SK-N-SH (cell line): ENCODE results near the gene TOX4. TPM values are rescaled to one million over a fixed set of nuclear protein-coding genes. Genes with fewer than 3 reads are reported as not detected.

Experiments
- CTCF ChIA-PET: fragments of 300-600, 350-600 bp; formaldehyde crosslinking; extraction: SDS; loops from one replicate; lab custom pipeline; 2021; lab: Yijun Ruan, JAX
- POLR2A ChIA-PET: fragments of 350-600 bp; sonication (Branson Sonifier 250); formaldehyde crosslinking; extraction: SDS; loops from one replicate; lab custom pipeline; 2020; ENCODE audit warnings: antibody characterized with exemption, inconsistent platforms; lab: Yijun Ruan, JAX
- DNase-seq: peaks from one replicate; pipeline ENCODE4 v3.0.0; 2012
- H2AFZ ChIP-seq: fragments of 200-600 bp; sonication (generic); 2 replicates; pipeline ENCODE4 v1.8.1; 2016; ENCODE audit warnings: antibody characterized with exemption, mild to moderate bottlenecking, low read depth
- H3F3A ChIP-seq: fragments of 200-600 bp; sonication (generic); replicated peaks from 2 replicates; pipeline ENCODE3; 2016; ENCODE audit warnings: antibody characterized with exemption, mild to moderate bottlenecking; ENCODE audit not compliant: insufficient read depth
- H3K27ac ChIP-seq, 2 experiments: fragments of 200-500 bp in 1 of 2; fragments of 200-600 bp in 1 of 2; sonication (Bioruptor generic) in 1 of 2; sonication (generic), shearing (Covaris generic) in 1 of 2; 2 replicates each; pipeline versions ENCODE4 v1.5.1 to v1.6.1; 2014 to 2016; ENCODE audit warnings: low read depth in 2 of 2, inconsistent platforms in 1 of 2, low read length in 1 of 2, mild to moderate bottlenecking in 1 of 2, mixed read lengths in 1 of 2
- H3K27me3 ChIP-seq: fragments of 200-600 bp; sonication (generic), shearing (Covaris generic); 2 replicates; pipeline ENCODE4 v1.6.1; 2016; ENCODE audit warnings: mixed run types; ENCODE audit not compliant: insufficient read depth
- H3K36me3 ChIP-seq, 2 experiments: fragments of 200-500 bp in 1 of 2; fragments of 200-600 bp in 1 of 2; sonication (Bioruptor generic) in 1 of 2; sonication (generic) in 1 of 2; replicated peaks in 1 of 2; 2 replicates each; pipeline versions ENCODE3 to v1.5.1; 2014 to 2016; ENCODE audit warnings: low read length in 1 of 2, mild to moderate bottlenecking in 1 of 2; ENCODE audit not compliant: insufficient read depth in 2 of 2, control insufficient read depth in 1 of 2
- H3K4me1 ChIP-seq, 2 experiments: fragments of 200-500 bp in 1 of 2; fragments of 200-600 bp in 1 of 2; sonication (Bioruptor generic) in 1 of 2; sonication (generic), shearing (Covaris generic) in 1 of 2; 2 replicates each; pipeline versions ENCODE4 v1.5.1 to v1.6.1; 2014 to 2016; ENCODE audit warnings: low read depth in 1 of 2, low read length in 1 of 2, mixed run types in 1 of 2; ENCODE audit not compliant: insufficient read depth in 2 of 2, control insufficient read depth in 1 of 2
- H3K4me2 ChIP-seq: fragments of 200-600 bp; sonication (generic), shearing (Covaris generic); 2 replicates; pipeline ENCODE4 v1.6.1; 2017; ENCODE audit warnings: mixed run types
- H3K4me3 ChIP-seq, 2 experiments: fragments of 200-500 bp in 1 of 2; fragments of 200-600 bp in 1 of 2; sonication (Bioruptor generic) in 1 of 2; sonication (generic), shearing (Covaris generic) in 1 of 2; 2 replicates each; pipeline versions ENCODE4 v1.5.1 to v1.8.1; 2014 to 2016; ENCODE audit warnings: low read depth in 2 of 2, inconsistent platforms in 1 of 2, low read length in 1 of 2, mild to moderate bottlenecking in 1 of 2, mixed read lengths in 1 of 2, moderate library complexity in 1 of 2
- H3K79me2 ChIP-seq: fragments of 200-600 bp; sonication (generic); 2 replicates; pipeline ENCODE4 v1.8.1; 2017; ENCODE audit warnings: mild to moderate bottlenecking; ENCODE audit not compliant: insufficient read depth
- H3K9ac ChIP-seq: fragments of 200-600 bp; sonication (generic); 2 replicates; pipeline ENCODE4 v1.6.1; 2017; ENCODE audit warnings: mixed run types
- H3K9me2 ChIP-seq: fragments of 200-600 bp; sonication (generic); 2 replicates; pipeline ENCODE4 v1.6.1; 2017; ENCODE audit warnings: mixed run types
- H3K9me3 ChIP-seq: fragments of 200-600 bp; sonication (generic); 2 replicates; pipeline ENCODE4 v1.6.1; 2017; ENCODE audit warnings: mixed run types, mild to moderate bottlenecking, moderate library complexity
- H4K20me1 ChIP-seq: fragments of 200-600 bp; sonication (generic); 2 replicates; pipeline ENCODE4 v1.6.1; 2017; ENCODE audit warnings: mild to moderate bottlenecking, mixed run types; ENCODE audit not compliant: insufficient read depth
- CHD2 ChIP-seq: fragments of 150-350 bp; IDR thresholded peaks from 2 replicates; pipeline ENCODE4 v1.6.1; 2018; ENCODE audit warnings: low read length; ENCODE audit not compliant: partially characterized antibody
- ELF1 ChIP-seq: IDR thresholded peaks from 2 replicates; pipeline ENCODE4 v1.4.0; 2012
- EP300 ChIP-seq, 2 experiments: IDR thresholded peaks; 2 replicates each; pipeline versions ENCODE4 v1.4.0 to v1.6.1; 2012; ENCODE audit warnings: borderline replicate concordance in 1 of 2, low read depth in 1 of 2, low read length in 1 of 2
- EZH2phosphoT487 ChIP-seq: fragments of 200-600 bp; sonication (generic); IDR thresholded peaks from 2 replicates; pipeline ENCODE4 v1.6.1; 2017; ENCODE audit warnings: low read depth, mixed run types, mild to moderate bottlenecking, antibody characterized with exemption, moderate library complexity, borderline replicate concordance
- FOSL2 ChIP-seq: IDR thresholded peaks from 2 replicates; pipeline ENCODE4 v1.4.0; 2012; ENCODE audit warnings: low read depth, mild to moderate bottlenecking, moderate library complexity, borderline replicate concordance
- FOXJ3 ChIP-seq: sonication (generic); formaldehyde crosslinking; IDR thresholded peaks from 2 replicates; pipeline ENCODE4 v1.5.1; 2020; ENCODE audit warnings: mild to moderate bottlenecking, missing genetic modification reagents
- GABPA ChIP-seq: IDR thresholded peaks from 2 replicates; pipeline ENCODE4 v1.4.0; 2012; ENCODE audit warnings: low read depth, mild to moderate bottlenecking
- JUND ChIP-seq: IDR thresholded peaks from 2 replicates; pipeline ENCODE4 v1.4.0; 2012
- MXI1 ChIP-seq: IDR thresholded peaks from 2 replicates; pipeline ENCODE4 v1.6.1; 2012; ENCODE audit warnings: mild to moderate bottlenecking, low read depth, low read length, improper control_type of control experiment
- NFIC ChIP-seq: IDR thresholded peaks from 2 replicates; pipeline ENCODE4 v1.4.0; 2012; ENCODE audit warnings: borderline replicate concordance
- RFX5 ChIP-seq: IDR thresholded peaks from 2 replicates; pipeline ENCODE4 v1.6.1; 2012; ENCODE audit warnings: mild to moderate bottlenecking, improper control_type of control experiment, low read length
- TAF1 ChIP-seq: IDR thresholded peaks from 2 replicates; pipeline ENCODE4 v1.6.1; 2012; ENCODE audit warnings: low read depth, mild to moderate bottlenecking, low read length, moderate library complexity, borderline replicate concordance
- TCF12 ChIP-seq: IDR thresholded peaks from 2 replicates; pipeline ENCODE4 v1.4.0; 2012
- TEAD4 ChIP-seq: IDR thresholded peaks from 2 replicates; pipeline ENCODE4 v1.4.0; 2012; ENCODE audit warnings: mild to moderate bottlenecking, borderline replicate concordance; ENCODE audit not compliant: insufficient read depth
- YY1 ChIP-seq: IDR thresholded peaks from 2 replicates; pipeline ENCODE4 v1.4.0; 2012; ENCODE audit warnings: low read depth, mild to moderate bottlenecking
- WGBS: methylation state at CpG from one replicate; pipeline ENCODE4 v1.1.6; 2017; ENCODE audit warnings: low lambda C conversion rate; 5-methylcytosine and 5-hydroxymethylcytosine counted together
- polyA plus RNA-seq, 3 experiments: library from polyadenylated mRNA; depleted of rRNA; stranded (reverse); fragments of >200 nt; gene quantifications; 2 replicates each; pipeline ENCODE4 v1.2.3, GENCODE V29; 2012
- TF ChIP-seq, protein P1 (sequence below): IDR thresholded peaks from 2 replicates; pipeline ENCODE4; 2012
- TF ChIP-seq, protein P2 (sequence below): IDR thresholded peaks from 2 replicates; pipeline ENCODE4 v1.4.0; 2012; ENCODE audit warnings: low read depth, borderline replicate concordance
- TF ChIP-seq, protein P3 (sequence below): fragments of 150-350 bp; IDR thresholded peaks from 2 replicates; pipeline ENCODE4 v1.6.1; 2017; ENCODE audit warnings: antibody characterized with exemption, low read length, low read depth, borderline replicate concordance
- TF ChIP-seq, protein P4 (sequence below): fragments of 200-600 bp; sonication (generic); IDR thresholded peaks from 2 replicates; pipeline ENCODE4 v1.6.1; 2017; ENCODE audit warnings: antibody characterized with exemption, mild to moderate bottlenecking, moderate library complexity
- TF ChIP-seq, protein P5 (sequence below): fragments of 150-350 bp; IDR thresholded peaks from 2 replicates; pipeline ENCODE4 v1.6.1; 2016; ENCODE audit warnings: mild to moderate bottlenecking, low read depth, low read length

The TOX4 gene
- polyA plus RNA-seq, 1 of the 3 experiments (the other 2 are of a cell fraction), result 52.3 TPM

DNA sequence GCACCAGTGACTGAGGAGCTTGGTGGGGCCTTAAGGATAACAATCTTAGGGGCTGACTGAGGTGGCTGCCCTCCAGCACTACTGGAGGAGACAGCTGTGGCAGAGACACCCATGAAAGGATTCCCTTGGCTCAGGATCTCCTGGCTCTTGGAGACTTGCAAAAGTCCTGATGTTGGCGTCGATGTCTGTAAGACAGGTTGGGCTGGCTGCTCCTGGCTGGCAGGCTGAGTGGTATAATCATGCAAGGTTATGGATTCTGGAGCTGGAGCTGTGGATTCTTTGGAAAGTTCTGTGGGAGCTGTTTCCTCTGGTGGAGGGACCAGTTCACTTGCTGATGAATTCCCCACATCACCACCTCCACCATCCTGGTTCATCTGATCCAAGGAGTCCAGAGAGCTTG lies 45.9 kb upstream of the TOX4 start:
- H3K4me1 ChIP-seq, result peaks cover 0 to 4% of the 10 kb centered on the region in 2 experiments; a peak in 2 of 4 replicates
- peaks cover 31 to 68% of the 10 kb centered on the region in 2 experiments for H3K36me3 ChIP-seq
- H3K4me2 ChIP-seq, result no peak overlapping the region
- no peak overlapping the region for H3K27ac ChIP-seq
- TF ChIP-seq, protein P1, sequence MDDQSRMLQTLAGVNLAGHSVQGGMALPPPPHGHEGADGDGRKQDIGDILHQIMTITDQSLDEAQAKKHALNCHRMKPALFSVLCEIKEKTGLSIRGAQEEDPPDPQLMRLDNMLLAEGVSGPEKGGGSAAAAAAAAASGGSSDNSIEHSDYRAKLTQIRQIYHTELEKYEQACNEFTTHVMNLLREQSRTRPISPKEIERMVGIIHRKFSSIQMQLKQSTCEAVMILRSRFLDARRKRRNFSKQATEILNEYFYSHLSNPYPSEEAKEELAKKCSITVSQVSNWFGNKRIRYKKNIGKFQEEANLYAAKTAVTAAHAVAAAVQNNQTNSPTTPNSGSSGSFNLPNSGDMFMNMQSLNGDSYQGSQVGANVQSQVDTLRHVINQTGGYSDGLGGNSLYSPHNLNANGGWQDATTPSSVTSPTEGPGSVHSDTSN, result no peak
- TF ChIP-seq, protein P2, sequence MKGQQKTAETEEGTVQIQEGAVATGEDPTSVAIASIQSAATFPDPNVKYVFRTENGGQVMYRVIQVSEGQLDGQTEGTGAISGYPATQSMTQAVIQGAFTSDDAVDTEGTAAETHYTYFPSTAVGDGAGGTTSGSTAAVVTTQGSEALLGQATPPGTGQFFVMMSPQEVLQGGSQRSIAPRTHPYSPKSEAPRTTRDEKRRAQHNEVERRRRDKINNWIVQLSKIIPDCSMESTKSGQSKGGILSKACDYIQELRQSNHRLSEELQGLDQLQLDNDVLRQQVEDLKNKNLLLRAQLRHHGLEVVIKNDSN, result no peak
- TF ChIP-seq ELF1 (no peak), JUND (no peak), FOSL2 (no peak), EZH2phosphoT487 (no peak), NFIC (no peak), YY1 (no peak), CHD2 (no peak), EP300 (IDR thresholded peaks at IDR 0.05; ENCODE audit: borderline replicate concordance in 1 of 2, low read depth in 1 of 2, low read length in 1 of 2) (no peak), RFX5 (no peak), TAF1 (no peak), TCF12 (no peak), TEAD4 (no peak), GABPA (no peak), MXI1 (no peak), FOXJ3 (CRISPR knock-in tag) (no peak)
- TF ChIP-seq, protein P3, sequence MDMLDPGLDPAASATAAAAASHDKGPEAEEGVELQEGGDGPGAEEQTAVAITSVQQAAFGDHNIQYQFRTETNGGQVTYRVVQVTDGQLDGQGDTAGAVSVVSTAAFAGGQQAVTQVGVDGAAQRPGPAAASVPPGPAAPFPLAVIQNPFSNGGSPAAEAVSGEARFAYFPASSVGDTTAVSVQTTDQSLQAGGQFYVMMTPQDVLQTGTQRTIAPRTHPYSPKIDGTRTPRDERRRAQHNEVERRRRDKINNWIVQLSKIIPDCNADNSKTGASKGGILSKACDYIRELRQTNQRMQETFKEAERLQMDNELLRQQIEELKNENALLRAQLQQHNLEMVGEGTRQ, result no peak
- TF ChIP-seq, protein P4, sequence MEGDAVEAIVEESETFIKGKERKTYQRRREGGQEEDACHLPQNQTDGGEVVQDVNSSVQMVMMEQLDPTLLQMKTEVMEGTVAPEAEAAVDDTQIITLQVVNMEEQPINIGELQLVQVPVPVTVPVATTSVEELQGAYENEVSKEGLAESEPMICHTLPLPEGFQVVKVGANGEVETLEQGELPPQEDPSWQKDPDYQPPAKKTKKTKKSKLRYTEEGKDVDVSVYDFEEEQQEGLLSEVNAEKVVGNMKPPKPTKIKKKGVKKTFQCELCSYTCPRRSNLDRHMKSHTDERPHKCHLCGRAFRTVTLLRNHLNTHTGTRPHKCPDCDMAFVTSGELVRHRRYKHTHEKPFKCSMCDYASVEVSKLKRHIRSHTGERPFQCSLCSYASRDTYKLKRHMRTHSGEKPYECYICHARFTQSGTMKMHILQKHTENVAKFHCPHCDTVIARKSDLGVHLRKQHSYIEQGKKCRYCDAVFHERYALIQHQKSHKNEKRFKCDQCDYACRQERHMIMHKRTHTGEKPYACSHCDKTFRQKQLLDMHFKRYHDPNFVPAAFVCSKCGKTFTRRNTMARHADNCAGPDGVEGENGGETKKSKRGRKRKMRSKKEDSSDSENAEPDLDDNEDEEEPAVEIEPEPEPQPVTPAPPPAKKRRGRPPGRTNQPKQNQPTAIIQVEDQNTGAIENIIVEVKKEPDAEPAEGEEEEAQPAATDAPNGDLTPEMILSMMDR, result no peak
- TF ChIP-seq, protein P5, sequence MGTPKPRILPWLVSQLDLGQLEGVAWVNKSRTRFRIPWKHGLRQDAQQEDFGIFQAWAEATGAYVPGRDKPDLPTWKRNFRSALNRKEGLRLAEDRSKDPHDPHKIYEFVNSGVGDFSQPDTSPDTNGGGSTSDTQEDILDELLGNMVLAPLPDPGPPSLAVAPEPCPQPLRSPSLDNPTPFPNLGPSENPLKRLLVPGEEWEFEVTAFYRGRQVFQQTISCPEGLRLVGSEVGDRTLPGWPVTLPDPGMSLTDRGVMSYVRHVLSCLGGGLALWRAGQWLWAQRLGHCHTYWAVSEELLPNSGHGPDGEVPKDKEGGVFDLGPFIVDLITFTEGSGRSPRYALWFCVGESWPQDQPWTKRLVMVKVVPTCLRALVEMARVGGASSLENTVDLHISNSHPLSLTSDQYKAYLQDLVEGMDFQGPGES, result no peak
- H3K27me3 ChIP-seq, result no peaks in the 10 kb centered on the region
- WGBS, result 100% methylated on average over 1 of the region's 2 CpGs
- no peak for DNase-seq
- no peaks in the 10 kb centered on the region for H3K9me3 ChIP-seq
- peaks cover 68% of the 10 kb centered on the region for H3K79me2 ChIP-seq
- H2AFZ ChIP-seq, result no peak overlapping the region
- H4K20me1 ChIP-seq, result peaks cover 10% of the 10 kb centered on the region; the same call in 1 of the 2 replicates
- no peak overlapping the region for H3K9ac ChIP-seq
- no peaks in the 10 kb centered on the region for H3F3A ChIP-seq
- H3K4me3 ChIP-seq, result no peak overlapping the region
- CTCF ChIA-PET, result no interaction called here
- POLR2A ChIA-PET, result no interaction called here
- no peaks in the 10 kb centered on the region for H3K9me2 ChIP-seq
